HEK293T (cell line): ENCODE measurements around the gene KCNE1.

Source experiments
- ARNT ChIP-seq: fragments of 450-650 bp; IDR thresholded peaks from 2 replicates; pipeline ENCODE4 v1.6.1; 2017; ENCODE audit warnings: mild to moderate bottlenecking
- BHLHE40 ChIP-seq: fragments of 450-650 bp; IDR thresholded peaks from 2 replicates; pipeline ENCODE4 v1.6.1; 2016; ENCODE audit warnings: mild to moderate bottlenecking, moderate library complexity, borderline replicate concordance
- ELF4 ChIP-seq: fragments of 450-650 bp; IDR thresholded peaks from 2 replicates; pipeline ENCODE4 v1.6.1; 2017; ENCODE audit warnings: antibody characterized with exemption
- FOXA1 ChIP-seq: fragments of 450-650 bp; IDR thresholded peaks from 2 replicates; pipeline ENCODE4 v1.6.1; 2016; ENCODE audit warnings: mild to moderate bottlenecking
- FOXM1 ChIP-seq: fragments of 450-650 bp; IDR thresholded peaks from 2 replicates; pipeline ENCODE4 v1.6.1; 2017; ENCODE audit warnings: mild to moderate bottlenecking, borderline replicate concordance
- HDGF ChIP-seq: fragments of 450-650 bp; IDR thresholded peaks from 2 replicates; pipeline ENCODE4 v1.6.1; 2017; ENCODE audit warnings: antibody characterized with exemption, borderline replicate concordance
- L3MBTL2 ChIP-seq: fragments of 450-650 bp; conservative IDR thresholded peaks from 2 replicates; pipeline ENCODE4 v1.6.1; 2016; ENCODE audit warnings: mild to moderate bottlenecking
- LEF1 ChIP-seq: fragments of 450-650 bp; IDR thresholded peaks from 2 replicates; pipeline ENCODE4 v1.6.1; 2017; ENCODE audit warnings: mild to moderate bottlenecking, borderline replicate concordance
- NFRKB ChIP-seq: fragments of 450-650 bp; IDR thresholded peaks from 2 replicates; pipeline ENCODE4 v1.6.1; 2016; ENCODE audit warnings: mild to moderate bottlenecking, moderate library complexity
- PKNOX1 ChIP-seq: fragments of 450-650 bp; IDR thresholded peaks from 2 replicates; pipeline ENCODE4 v1.6.1; 2016
- SP1 ChIP-seq: fragments of 450-650 bp; IDR thresholded peaks from 2 replicates; pipeline ENCODE4 v1.6.1; 2017
- SUZ12 ChIP-seq: fragments of 450-650 bp; IDR thresholded peaks from 2 replicates; pipeline ENCODE4 v1.6.1; 2016; ENCODE audit warnings: mild to moderate bottlenecking
- TARDBP ChIP-seq: fragments of 450-650 bp; IDR thresholded peaks from 2 replicates; pipeline ENCODE4 v1.6.1; 2016
- ZNF384 ChIP-seq: fragments of 450-650 bp; IDR thresholded peaks from 2 replicates; pipeline ENCODE4 v1.6.1; 2016

DNA sequence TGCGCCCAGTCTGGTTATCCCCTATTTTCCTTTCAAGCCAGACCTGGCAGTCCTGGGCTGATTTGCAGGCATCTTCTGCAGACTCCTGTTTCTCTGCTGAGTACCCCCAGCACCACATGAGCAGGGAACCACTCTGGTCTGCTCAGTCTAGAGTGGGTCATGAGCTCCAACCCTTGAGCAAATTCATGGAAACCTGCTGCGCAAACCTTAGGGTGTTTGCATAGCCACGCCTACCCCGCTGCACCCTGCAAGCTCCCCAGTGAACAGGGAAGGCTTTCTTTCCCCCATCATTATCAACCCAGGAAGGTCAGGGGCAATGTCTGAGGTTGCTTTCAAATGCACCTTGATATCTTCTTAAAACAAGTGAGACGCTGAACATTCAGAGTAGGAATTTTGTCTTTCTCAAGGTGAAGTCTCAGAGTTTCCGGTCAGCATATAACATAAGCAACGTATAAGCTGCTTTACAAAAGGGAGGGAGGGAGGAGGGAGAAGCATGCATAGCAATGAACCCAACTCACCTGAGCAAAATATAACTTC, 11.1 kb upstream of the KCNE1 start:
- TF ChIP-seq LEF1 = no peak
- TF ChIP-seq FOXM1 = no peak
- no peak for TF ChIP-seq HDGF
- no peak for TF ChIP-seq ARNT
- no peak for TF ChIP-seq BHLHE40
- TF ChIP-seq FOXA1 = no peak
- TF ChIP-seq SP1 = no peak
- TF ChIP-seq PKNOX1 = no peak
- no peak for TF ChIP-seq TARDBP
- TF ChIP-seq NFRKB = no peak
- TF ChIP-seq ELF4 = no peak
- TF ChIP-seq L3MBTL2 = no peak
- TF ChIP-seq SUZ12 = no peak
- no peak for TF ChIP-seq ZNF384
